WI38 (cell line): ENCODE results near the gene MAP2K1.

ENCODE experiments used
- H3K4me3 ChIP-seq: 2 replicates; pipeline ENCODE4 v1.5.1; 2011; ENCODE audit warnings: low read depth, mild to moderate bottlenecking, control low read depth, low read length
- CTCF ChIP-seq: IDR thresholded peaks from 2 replicates; pipeline ENCODE4 v1.5.1; 2012; ENCODE audit warnings: low read depth, mild to moderate bottlenecking, control low read depth, low read length

MAP2K1 gene

GRCh38 chr15:66405615-66406014 lies 18.9 kb downstream of the MAP2K1 start:
- TF ChIP-seq CTCF = no peak
- H3K4me3 ChIP-seq = no peak overlapping the region

GRCh38 chr15:66408254-66408653 lies 21.5 kb downstream of the MAP2K1 start:
- H3K4me3 ChIP-seq = no peak overlapping the region
- no peak for TF ChIP-seq CTCF

GRCh38 chr15:66408675-66409282 lies 22.1 kb downstream of the MAP2K1 start:
- no peak overlapping the region for H3K4me3 ChIP-seq
- no peak for TF ChIP-seq CTCF

- no peak for TF ChIP-seq CTCF
- no peak overlapping the region for H3K4me3 ChIP-seq
Measured at GRCh38 chr15:66409565-66410108, 22.9 kb downstream of the MAP2K1 start.

GRCh38 chr15:66411190-66411589 lies 24.5 kb downstream of the MAP2K1 start:
- TF ChIP-seq CTCF = no peak
- no peak overlapping the region for H3K4me3 ChIP-seq

- TF ChIP-seq CTCF = no peak
- H3K4me3 ChIP-seq = no peak overlapping the region
Measured at GRCh38 chr15:66412220-66412619, 25.5 kb downstream of the MAP2K1 start.

- H3K4me3 ChIP-seq = no peak overlapping the region
- TF ChIP-seq CTCF = no peak
Measured at GRCh38 chr15:66413579-66413978, 26.9 kb downstream of the MAP2K1 start.
